ENCODE results near the gene ZNF436. TPM values are rescaled to one million over a fixed set of nuclear protein-coding genes. Genes with fewer than 3 reads are reported as not detected.

ZNF436 gene
- total and polyA plus RNA-seq, 2 of the 8 experiments (the other 6 are each of a cell fraction or from before 2014, with no cell fraction given) = 0.65 to 1.8 TPM

GRCh38 chr1:23384312-23385058, 14.8 kb upstream of the ZNF436 start:
- H3K14ac ChIP-seq (ENCODE audit: insufficient read length) = no peak overlapping the region
- H3K79me1 ChIP-seq (ENCODE audit: low read depth, low read length) = no peaks in the 10 kb centered on the region
- H3K4me1 ChIP-seq (replicated peaks in 1 of 4; ENCODE audit: control insufficient read depth in 3 of 4, insufficient read depth in 4 of 4, low read length in 3 of 4) = no peaks in the 10 kb centered on the region
- peaks cover 2 to 6% of the 10 kb centered on the region in 2 experiments for H4K20me1 ChIP-seq (replicated peaks in 1 of 2; ENCODE audit: control insufficient read depth in 1 of 2, insufficient read depth in 2 of 2, low read length in 2 of 2)
- no peak overlapping the region for H3K27ac ChIP-seq (ENCODE audit: low read depth, low read length)
- POLR2A ChIA-PET (ENCODE audit: partially characterized antibody) = no interaction called here
- no peaks in the 10 kb centered on the region for H3K9me3 ChIP-seq (ENCODE audit: insufficient read depth in 2 of 2, low read depth in 1 of 2, low read length in 1 of 2)
- no peak overlapping the region for H3K4me3 ChIP-seq (ENCODE audit: extremely low read depth in 1 of 4, insufficient read depth in 2 of 4, low read depth in 3 of 4, low read length in 4 of 4)
- H2BK15ac ChIP-seq (ENCODE audit: low read length) = no peak overlapping the region
- H4K5ac ChIP-seq (ENCODE audit: insufficient read length, low read depth, low read length) = no peak overlapping the region
- DNase-seq (ENCODE audit: low read depth in 1 of 2, low spot score in 2 of 2) = no peak
- CTCF ChIA-PET (ENCODE audit: partially characterized antibody) = interaction anchor here (0.8 to 7.5 kb wide), 3 partner anchors 10 to 19 kb away, joined by 3 to 44 read pairs (median 4); no protein-coding TSS in a partner anchor
- peaks cover 16 to 76% (median 55%) of the 10 kb centered on the region in 4 experiments for H3K27me3 ChIP-seq (replicated peaks in 1 of 4; ENCODE audit: control insufficient read depth in 3 of 4, extremely low read depth in 1 of 4, insufficient read depth in 3 of 4, low read length in 3 of 4)
- H3K4me2 ChIP-seq (ENCODE audit: insufficient read depth in 1 of 2, low read depth in 2 of 2, low read length in 2 of 2) = no peak overlapping the region
- FAIRE-seq = no peak
- H3K23me2 ChIP-seq (ENCODE audit: low read depth, low read length) = no peaks in the 10 kb centered on the region
- no peak overlapping the region for H3K4ac ChIP-seq (replicated peaks; ENCODE audit: insufficient read length, low read depth, low read length)
- no peak overlapping the region for H2BK12ac ChIP-seq (ENCODE audit: low read depth, low read length)
- H2AFZ ChIP-seq (ENCODE audit: low read length) = no peak overlapping the region
- no peak overlapping the region for H3K23ac ChIP-seq (ENCODE audit: insufficient read length)
- H2BK20ac ChIP-seq (ENCODE audit: low read length) = no peak overlapping the region
- WGBS, 2 experiments (ENCODE audit: extremely low coverage in 1 of 2, insufficient coverage in 1 of 2, insufficient read length in 1 of 2, insufficient replicate concordance in 2 of 2, low coverage in 1 of 2, low lambda C conversion rate in 2 of 2, missing lambda C conversion rate in 1 of 2) = 85% methylated on average over 9 of the region's 11 CpGs; no CpG with 5 or more reads in 1 of the 2 experiments
- no peaks in the 10 kb centered on the region for H3K36me3 ChIP-seq (ENCODE audit: control insufficient read depth in 2 of 4, insufficient read depth in 4 of 4, low read length in 3 of 4)
- no peak overlapping the region for H2BK120ac ChIP-seq (replicated peaks; ENCODE audit: low read depth, low read length)
- H3K79me2 ChIP-seq (ENCODE audit: control insufficient read depth in 1 of 2, insufficient read depth in 2 of 2, low read length in 2 of 2) = no peaks in the 10 kb centered on the region
- no peak overlapping the region for H3K9ac ChIP-seq (replicated peaks in 1 of 4; ENCODE audit: extremely low read depth in 1 of 4, low read depth in 3 of 4, low read length in 3 of 4)
- H3K18ac ChIP-seq (ENCODE audit: extremely low read depth, low read length) = no peak overlapping the region
- no peak overlapping the region for H2AK5ac ChIP-seq (ENCODE audit: low read depth, low read length)
- no peak overlapping the region for H4K91ac ChIP-seq (replicated peaks; ENCODE audit: insufficient read length, low read length)
- H2BK5ac ChIP-seq (ENCODE audit: low read depth, low read length) = no peak overlapping the region
- no peak overlapping the region for H4K8ac ChIP-seq (ENCODE audit: extremely low read depth, insufficient read depth, low read length)
- no peak overlapping the region for H3K56ac ChIP-seq (replicated peaks; ENCODE audit: insufficient read length, low read depth, low read length)
- no peak for TF ChIP-seq RXRA (IDR thresholded peaks at IDR 0.05; ENCODE audit: insufficient read depth, low read depth, low read length)
- TF ChIP-seq PHF8 (conservative IDR thresholded peaks at IDR 0.05; ENCODE audit: low read depth, low read length) = no peak
- TF ChIP-seq RNF2 (IDR thresholded peaks at IDR 0.05; ENCODE audit: borderline replicate concordance, low read depth, low read length, missing control alignments, poor library complexity, severe bottlenecking) = no peak
- no peak for TF ChIP-seq KDM5A (IDR thresholded peaks at IDR 0.05; ENCODE audit: low read length)
